ENCODE data around the gene DDX10. TPM values are rescaled to one million over a fixed set of nuclear protein-coding genes. Genes with fewer than 3 reads are reported as not detected.

DDX10 gene
- total and polyA plus RNA-seq, 2 of the 8 experiments (the other 6 are each of a cell fraction or from before 2014, with no cell fraction given): 49.2 to 52.2 TPM

DNA sequence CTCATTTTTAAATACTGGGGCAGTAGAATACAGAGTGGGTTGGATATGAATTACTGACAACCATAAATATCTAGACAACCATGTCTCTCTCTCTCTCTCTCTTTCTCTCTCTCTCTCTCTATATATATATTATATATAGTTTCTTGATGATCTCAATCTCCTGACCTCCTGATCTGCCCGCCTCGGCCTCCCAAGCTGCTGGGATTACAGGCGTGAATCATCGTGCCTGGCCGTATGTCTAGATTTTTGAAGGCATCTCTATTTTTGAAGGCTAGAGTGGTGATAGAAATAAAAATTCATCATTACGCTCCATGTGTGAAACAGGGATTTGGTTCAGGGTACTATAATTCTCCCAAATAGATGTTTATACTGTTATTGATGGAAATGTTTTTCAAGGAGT lies 84.1 kb downstream of the DDX10 start:
- TF ChIP-seq CTBP2 (IDR thresholded peaks at IDR 0.05; ENCODE audit: borderline replicate concordance, insufficient read depth, insufficient read length, low read length) (no peak), BCL11A (IDR thresholded peaks at IDR 0.05; ENCODE audit: low read depth in 2 of 2, low read length in 2 of 2) (no peak), TCF12 (IDR thresholded peaks at IDR 0.05; ENCODE audit: low read depth, low read length) (no peak), TBP (IDR thresholded peaks at IDR 0.05; ENCODE audit: low read depth, low read length) (no peak), FOSL1 (IDR thresholded peaks at IDR 0.05; ENCODE audit: insufficient read depth, low read depth, low read length) (no peak), SP4 (IDR thresholded peaks at IDR 0.05; ENCODE audit: low read length) (no peak), MAFK (IDR thresholded peaks at IDR 0.05; ENCODE audit: low read depth, low read length) (no peak), EGR1 (IDR thresholded peaks at IDR 0.05; ENCODE audit: borderline replicate concordance, low read depth, low read length) (no peak), CBX5 (IDR thresholded peaks at IDR 0.05; ENCODE audit: low read depth, low read length) (no peak), CHD1 (IDR thresholded peaks at IDR 0.05; ENCODE audit: low read depth, low read length) (no peak), GTF2F1 (IDR thresholded peaks at IDR 0.05; ENCODE audit: borderline replicate concordance, low read depth, low read length) (no peak), RBBP5 (IDR thresholded peaks at IDR 0.05; ENCODE audit: borderline replicate concordance, low read depth, low read length) (no peak)
- ChIA-PET CTCF (ENCODE audit: partially characterized antibody) (interaction anchor here (0.6 to 3.8 kb wide), 3 partner anchors 14 to 54 kb away, joined by 3 to 18 read pairs (median 4); no protein-coding TSS in a partner anchor), POLR2A (ENCODE audit: partially characterized antibody) (no interaction called here)
- Histone ChIP-seq H2BK12ac (ENCODE audit: low read depth, low read length) (no peak overlapping the region), H2BK20ac (ENCODE audit: low read length) (no peak overlapping the region), H2BK120ac (replicated peaks; ENCODE audit: low read depth, low read length) (no peak overlapping the region), H2AFZ (ENCODE audit: low read length) (no peak overlapping the region), H3K27me3 (replicated peaks in 1 of 4; ENCODE audit: control insufficient read depth in 3 of 4, extremely low read depth in 1 of 4, insufficient read depth in 3 of 4, low read length in 3 of 4) (no peaks in the 10 kb centered on the region), H3K23ac (ENCODE audit: insufficient read length) (no peak overlapping the region), H4K20me1 (replicated peaks in 1 of 2; ENCODE audit: control insufficient read depth in 1 of 2, insufficient read depth in 2 of 2, low read length in 2 of 2) (no peaks in the 10 kb centered on the region), H4K91ac (replicated peaks; ENCODE audit: insufficient read length, low read length) (no peak overlapping the region), H3K9me3 (ENCODE audit: insufficient read depth in 2 of 2, low read depth in 1 of 2, low read length in 1 of 2) (no peaks in the 10 kb centered on the region), H2AK5ac (ENCODE audit: low read depth, low read length) (no peak overlapping the region), H4K8ac (ENCODE audit: extremely low read depth, insufficient read depth, low read length) (no peak overlapping the region), H3K56ac (replicated peaks; ENCODE audit: insufficient read length, low read depth, low read length) (no peak overlapping the region), H4K5ac (ENCODE audit: insufficient read length, low read depth, low read length) (no peak overlapping the region), H2BK5ac (ENCODE audit: low read depth, low read length) (no peak overlapping the region), H2BK15ac (ENCODE audit: low read length) (no peak overlapping the region), H3K9ac (replicated peaks in 1 of 4; ENCODE audit: extremely low read depth in 1 of 4, low read depth in 3 of 4, low read length in 3 of 4) (no peak overlapping the region), H3K23me2 (ENCODE audit: low read depth, low read length) (no peaks in the 10 kb centered on the region), H3K36me3 (ENCODE audit: control insufficient read depth in 2 of 4, insufficient read depth in 4 of 4, low read length in 3 of 4) (no peaks in the 10 kb centered on the region), H3K27ac (ENCODE audit: low read depth, low read length) (no peak overlapping the region), H3K4me2 (ENCODE audit: insufficient read depth in 1 of 2, low read depth in 2 of 2, low read length in 2 of 2) (no peak overlapping the region), H3K4me1 (replicated peaks in 1 of 4; ENCODE audit: control insufficient read depth in 3 of 4, insufficient read depth in 4 of 4, low read length in 3 of 4) (no peaks in the 10 kb centered on the region), H3K79me2 (ENCODE audit: control insufficient read depth in 1 of 2, insufficient read depth in 2 of 2, low read length in 2 of 2) (peaks cover 0 to 4% of the 10 kb centered on the region in 2 experiments; a peak in 1 of 4 replicates), H3K4me3 (ENCODE audit: extremely low read depth in 1 of 4, insufficient read depth in 2 of 4, low read depth in 3 of 4, low read length in 4 of 4) (no peak overlapping the region), H3K79me1 (ENCODE audit: low read depth, low read length) (peaks cover 4% of the 10 kb centered on the region; the same call in 1 of the 2 replicates), H3K4ac (replicated peaks; ENCODE audit: insufficient read length, low read depth, low read length) (no peak overlapping the region), H3K14ac (ENCODE audit: insufficient read length) (no peak overlapping the region), H3K18ac (ENCODE audit: extremely low read depth, low read length) (no peak overlapping the region)
- WGBS, 2 experiments (ENCODE audit: extremely low coverage in 1 of 2, insufficient coverage in 1 of 2, insufficient read length in 1 of 2, insufficient replicate concordance in 2 of 2, low coverage in 1 of 2, low lambda C conversion rate in 2 of 2, missing lambda C conversion rate in 1 of 2): 87% methylated on average over 6 of the region's 6 CpGs; no CpG with 5 or more reads in 1 of the 2 experiments
- DNase-seq (ENCODE audit: low read depth in 1 of 2, low spot score in 2 of 2) (no peak), FAIRE-seq (no peak)

All from H1 (cell line).